Osteoblast (primary cell): ENCODE data around the gene IQCH. TPM values are rescaled to one million over a fixed set of nuclear protein-coding genes. Genes with fewer than 3 reads are reported as not detected.
A peak's percentile ranks its signal among the peaks of the same experiment; 100 is the strongest.

Experiments used
- DNase-seq: peaks from one replicate; pipeline ENCODE4 v3.0.0; 2011; ENCODE audit warnings: low spot score, mixed read lengths; ENCODE audit not compliant: insufficient read length; ENCODE audit errors: missing footprints
- H2AFZ ChIP-seq: 2 replicates; pipeline ENCODE4 v1.6.0; 2011; ENCODE audit warnings: mild to moderate bottlenecking, low read length
- H3K27ac ChIP-seq: 2 replicates; pipeline ENCODE4 v1.5.1; 2011; ENCODE audit warnings: mild to moderate bottlenecking, low read depth, low read length, moderate library complexity
- H3K27me3 ChIP-seq: 2 replicates; pipeline ENCODE4 v1.6.0; 2012; ENCODE audit warnings: mild to moderate bottlenecking, control low read depth, inconsistent platforms, low read length, moderate library complexity; ENCODE audit not compliant: insufficient read depth
- H3K36me3 ChIP-seq: 2 replicates; pipeline ENCODE4 v1.5.1; 2011; ENCODE audit warnings: mild to moderate bottlenecking, low read length, control low read depth, moderate library complexity; ENCODE audit not compliant: insufficient read depth
- H3K4me1 ChIP-seq: 2 replicates; pipeline ENCODE4 v1.5.1; 2011; ENCODE audit warnings: mild to moderate bottlenecking, low read length, control low read depth, moderate library complexity; ENCODE audit not compliant: insufficient read depth
- H3K4me2 ChIP-seq: 2 replicates; pipeline ENCODE4 v1.6.0; 2011; ENCODE audit warnings: mild to moderate bottlenecking, low read length; ENCODE audit not compliant: insufficient read depth
- H3K4me3 ChIP-seq: fragments of 200-600 bp; sonication (generic); 3 replicates; pipeline ENCODE4 v1.5.1; 2012; ENCODE audit warnings: mild to moderate bottlenecking, low read length, inconsistent platforms; ENCODE audit not compliant: insufficient read depth
- H3K79me2 ChIP-seq: 2 replicates; pipeline ENCODE4 v1.6.0; 2012; ENCODE audit warnings: mild to moderate bottlenecking, low read length, control low read depth, inconsistent platforms; ENCODE audit not compliant: insufficient read depth
- H3K9me3 ChIP-seq: 2 replicates; pipeline ENCODE4 v1.5.1; 2011; ENCODE audit warnings: low read depth, low read length, control low read depth
- H4K20me1 ChIP-seq: 2 replicates; pipeline ENCODE4 v1.6.0; 2012; ENCODE audit warnings: mild to moderate bottlenecking, low read length, control low read depth; ENCODE audit not compliant: insufficient read depth
- total RNA-seq: library from RNA; depleted of rRNA; stranded (reverse); fragments of >200 nt; gene quantifications from 2 replicates; pipeline ENCODE4 v1.2.3, GENCODE V29; 2012
- TF ChIP-seq, protein P1 (sequence below): IDR thresholded peaks from 2 replicates; pipeline ENCODE4 v1.5.1; 2011; ENCODE audit warnings: mild to moderate bottlenecking, low read depth, low read length, moderate library complexity; ENCODE audit errors: extremely low read depth

Gene IQCH
- total RNA-seq, 1 donor = 5.8 TPM

DNA sequence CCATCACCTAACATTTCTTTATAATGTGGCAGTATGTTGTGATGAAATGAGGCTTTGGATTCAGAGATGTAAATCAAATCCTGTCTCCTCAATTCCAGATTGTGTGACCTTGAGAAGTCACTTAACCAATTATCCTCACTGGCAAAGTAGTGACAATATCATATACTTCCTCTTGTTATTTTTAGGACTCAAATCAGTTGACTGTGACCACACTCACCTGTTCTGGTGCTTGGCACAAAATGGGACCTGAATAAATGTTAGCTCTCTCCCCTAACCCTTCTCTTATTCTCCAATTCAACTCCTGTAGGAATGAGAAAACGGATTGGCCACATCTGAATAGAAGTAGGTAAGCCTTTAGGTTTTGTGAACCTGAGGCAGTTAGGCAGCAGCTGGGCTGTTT is 42.1 kb downstream of the IQCH start:
- no peaks in the 10 kb centered on the region for H4K20me1 ChIP-seq
- H3K4me1 ChIP-seq = no peaks in the 10 kb centered on the region
- no peaks in the 10 kb centered on the region for H3K27me3 ChIP-seq
- DNase-seq = no peak
- H3K36me3 ChIP-seq = no peaks in the 10 kb centered on the region
- no peaks in the 10 kb centered on the region for H3K9me3 ChIP-seq
- H3K4me2 ChIP-seq = no peak overlapping the region
- TF ChIP-seq, protein P1, sequence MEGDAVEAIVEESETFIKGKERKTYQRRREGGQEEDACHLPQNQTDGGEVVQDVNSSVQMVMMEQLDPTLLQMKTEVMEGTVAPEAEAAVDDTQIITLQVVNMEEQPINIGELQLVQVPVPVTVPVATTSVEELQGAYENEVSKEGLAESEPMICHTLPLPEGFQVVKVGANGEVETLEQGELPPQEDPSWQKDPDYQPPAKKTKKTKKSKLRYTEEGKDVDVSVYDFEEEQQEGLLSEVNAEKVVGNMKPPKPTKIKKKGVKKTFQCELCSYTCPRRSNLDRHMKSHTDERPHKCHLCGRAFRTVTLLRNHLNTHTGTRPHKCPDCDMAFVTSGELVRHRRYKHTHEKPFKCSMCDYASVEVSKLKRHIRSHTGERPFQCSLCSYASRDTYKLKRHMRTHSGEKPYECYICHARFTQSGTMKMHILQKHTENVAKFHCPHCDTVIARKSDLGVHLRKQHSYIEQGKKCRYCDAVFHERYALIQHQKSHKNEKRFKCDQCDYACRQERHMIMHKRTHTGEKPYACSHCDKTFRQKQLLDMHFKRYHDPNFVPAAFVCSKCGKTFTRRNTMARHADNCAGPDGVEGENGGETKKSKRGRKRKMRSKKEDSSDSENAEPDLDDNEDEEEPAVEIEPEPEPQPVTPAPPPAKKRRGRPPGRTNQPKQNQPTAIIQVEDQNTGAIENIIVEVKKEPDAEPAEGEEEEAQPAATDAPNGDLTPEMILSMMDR = no peak
- no peak overlapping the region for H3K4me3 ChIP-seq
- H2AFZ ChIP-seq = no peak overlapping the region
- H3K27ac ChIP-seq = no peak overlapping the region
- no peaks in the 10 kb centered on the region for H3K79me2 ChIP-seq

DNA sequence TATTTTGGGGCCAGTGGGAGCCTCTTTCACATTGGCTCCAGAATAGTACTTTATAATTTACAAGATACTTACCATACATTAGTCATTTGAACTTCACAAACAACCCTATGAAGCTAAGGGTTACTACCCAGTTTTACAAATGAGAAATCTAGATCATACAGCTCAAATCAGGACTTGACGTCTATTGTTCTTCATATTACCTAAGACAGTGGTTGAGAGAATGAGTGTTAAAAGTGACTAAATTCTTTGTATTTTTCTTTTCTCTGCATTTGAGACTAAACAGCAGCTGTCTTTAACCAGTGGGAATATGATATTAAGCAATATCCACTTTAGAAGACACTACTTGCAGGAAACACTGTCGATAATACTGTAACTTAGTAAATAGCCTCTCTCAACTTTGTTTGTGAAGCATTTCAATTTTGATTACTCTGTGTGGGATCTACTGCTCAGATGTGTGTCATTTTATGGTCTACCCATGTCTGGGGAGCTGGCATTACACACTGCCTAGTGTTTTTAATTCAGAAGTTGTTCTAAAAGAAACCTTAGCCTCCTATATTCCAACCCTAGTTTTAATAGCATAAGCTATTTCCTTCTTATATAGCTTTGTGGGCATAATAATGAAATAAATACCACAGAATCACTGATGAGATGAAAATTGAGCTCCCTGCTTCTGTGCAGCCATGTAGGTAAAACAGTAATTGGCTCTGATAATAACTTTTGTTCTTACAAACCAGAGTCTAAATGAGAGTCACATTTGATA is 45.9 kb downstream of the IQCH start:
- no peaks in the 10 kb centered on the region for H4K20me1 ChIP-seq
- no peaks in the 10 kb centered on the region for H3K4me1 ChIP-seq
- H3K27ac ChIP-seq = no peak overlapping the region
- DNase-seq = no peak
- H3K4me3 ChIP-seq = no peak overlapping the region
- no peaks in the 10 kb centered on the region for H3K9me3 ChIP-seq
- no peaks in the 10 kb centered on the region for H3K27me3 ChIP-seq
- H3K4me2 ChIP-seq = peak overlapping the region; percentile 8
- no peaks in the 10 kb centered on the region for H3K36me3 ChIP-seq
- TF ChIP-seq, protein P1 = no peak
- H2AFZ ChIP-seq = peak overlapping the region; percentile 47
- no peaks in the 10 kb centered on the region for H3K79me2 ChIP-seq

DNA sequence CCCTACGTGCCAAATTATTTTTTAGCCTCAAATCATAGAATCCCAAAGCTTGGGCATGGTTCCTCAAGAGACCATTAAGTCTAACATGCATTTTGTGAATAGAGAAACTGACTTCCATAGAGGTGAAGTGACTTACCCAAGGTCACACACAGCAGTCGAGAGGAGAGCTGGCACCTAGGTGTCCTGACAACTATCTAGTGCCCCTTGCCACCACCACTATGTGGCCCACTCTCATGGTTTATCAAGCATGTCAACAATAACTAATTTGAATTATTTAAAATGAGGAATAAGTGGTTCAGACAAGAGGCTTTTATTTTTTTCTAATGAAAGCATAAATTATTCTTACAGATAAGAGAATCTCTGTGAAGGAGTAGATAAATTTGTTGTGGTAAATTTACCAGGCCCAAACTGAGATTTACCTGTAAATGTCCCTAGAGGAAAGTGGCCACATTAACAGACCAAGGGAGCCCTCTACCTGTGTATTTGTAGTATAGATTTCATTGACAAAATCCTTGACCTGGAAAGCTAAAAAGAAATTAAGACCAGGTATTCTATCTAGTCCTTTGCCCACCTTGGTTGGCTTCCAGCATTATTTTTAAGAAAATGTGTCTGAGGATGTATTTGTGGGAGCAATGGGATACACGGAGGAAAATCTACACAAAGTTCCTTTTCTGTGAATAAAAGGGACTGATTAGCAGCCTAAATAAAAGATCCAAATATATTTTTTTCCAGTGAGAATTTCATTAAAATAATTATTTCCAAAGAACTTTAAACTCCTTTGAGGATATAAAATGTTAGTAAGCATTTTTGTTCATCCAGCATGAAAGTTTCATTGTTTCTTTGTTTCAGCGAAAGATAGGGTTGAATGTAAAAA is 49.1 kb downstream of the IQCH start:
- H3K9me3 ChIP-seq = no peaks in the 10 kb centered on the region
- no peaks in the 10 kb centered on the region for H3K4me1 ChIP-seq
- H3K4me3 ChIP-seq = no peak overlapping the region
- no peaks in the 10 kb centered on the region for H4K20me1 ChIP-seq
- TF ChIP-seq, protein P1 = peak; percentile 39
- H3K4me2 ChIP-seq = no peak overlapping the region
- H3K27me3 ChIP-seq = no peaks in the 10 kb centered on the region
- H2AFZ ChIP-seq = no peak overlapping the region
- H3K79me2 ChIP-seq = no peaks in the 10 kb centered on the region
- no peak overlapping the region for H3K27ac ChIP-seq
- H3K36me3 ChIP-seq = no peaks in the 10 kb centered on the region
- DNase-seq = no peak

DNA sequence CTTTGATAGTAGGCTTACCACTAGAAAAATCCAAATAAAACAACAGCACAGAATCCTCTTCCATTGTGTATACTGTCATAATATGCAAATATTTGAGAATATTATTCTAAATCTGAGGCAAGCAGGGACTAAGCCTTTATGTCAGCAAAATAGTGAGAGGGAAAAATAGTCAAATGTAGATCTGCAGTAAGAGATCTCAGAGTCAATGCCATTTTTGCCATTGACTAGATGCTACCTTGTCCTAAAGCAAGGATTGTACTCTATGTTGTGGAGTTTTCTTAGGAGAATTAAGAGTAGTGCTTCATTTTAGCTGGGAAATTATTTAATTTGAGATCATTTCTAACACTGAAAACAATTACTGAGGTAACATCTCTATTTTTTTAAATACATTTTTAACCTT is 50.2 kb downstream of the IQCH start:
- no peak overlapping the region for H2AFZ ChIP-seq
- H3K9me3 ChIP-seq = no peaks in the 10 kb centered on the region
- H3K79me2 ChIP-seq = no peaks in the 10 kb centered on the region
- no peaks in the 10 kb centered on the region for H3K27me3 ChIP-seq
- TF ChIP-seq, protein P1 = no peak
- no peaks in the 10 kb centered on the region for H4K20me1 ChIP-seq
- no peaks in the 10 kb centered on the region for H3K36me3 ChIP-seq
- no peak overlapping the region for H3K27ac ChIP-seq
- no peaks in the 10 kb centered on the region for H3K4me1 ChIP-seq
- H3K4me3 ChIP-seq = no peak overlapping the region
- no peak for DNase-seq
- H3K4me2 ChIP-seq = no peak overlapping the region
